H9 (cell line): Measurements from ENCODE around the gene DCAF15. TPM values are rescaled to one million over a fixed set of nuclear protein-coding genes. Genes with fewer than 3 reads are reported as not detected.
"Not testable (repeated sequence)": the region's sequence is repeated elsewhere in the genome, so short reads cannot be mapped to it uniquely, and the experiment has no call there.

Experiments
- DNase-seq: peaks from one replicate; pipeline ENCODE4 v3.0.0-alpha.2; 2017
- H2AFZ ChIP-seq: one replicate; pipeline ENCODE4 v1.6.1; 2013; ENCODE audit warnings: mild to moderate bottlenecking, low read length, control low read depth, moderate library complexity
- H2AK5ac ChIP-seq: 2 replicates; pipeline ENCODE4 v1.6.1; 2013; ENCODE audit warnings: low read length, control low read depth, mixed read lengths; ENCODE audit not compliant: insufficient read length
- H2BK120ac ChIP-seq: one replicate; pipeline ENCODE4 v1.6.1; 2013; ENCODE audit warnings: low read depth, mild to moderate bottlenecking, low read length, control low read depth, inconsistent platforms; ENCODE audit not compliant: poor library complexity, severe bottlenecking
- H2BK12ac ChIP-seq: 2 replicates; pipeline ENCODE4 v1.6.1; 2013; ENCODE audit warnings: low read length, control low read depth, mixed read lengths, low read depth; ENCODE audit not compliant: insufficient read length
- H2BK15ac ChIP-seq: 2 replicates; pipeline ENCODE4 v1.6.1; 2013; ENCODE audit warnings: low read depth, low read length, control low read depth
- H2BK20ac ChIP-seq: one replicate; pipeline ENCODE4 v1.6.1; 2013; ENCODE audit warnings: low read depth, mild to moderate bottlenecking, low read length, control low read depth, inconsistent platforms; ENCODE audit not compliant: poor library complexity, severe bottlenecking
- H2BK5ac ChIP-seq: 2 replicates; pipeline ENCODE4 v1.6.1; 2013; ENCODE audit warnings: low read length, control low read depth, mixed read lengths; ENCODE audit not compliant: insufficient read length
- H3K14ac ChIP-seq: 2 replicates; pipeline ENCODE4 v1.6.1; 2013; ENCODE audit warnings: low read length, control low read depth; ENCODE audit not compliant: insufficient read depth
- H3K18ac ChIP-seq: 2 replicates; pipeline ENCODE4 v1.6.1; 2013; ENCODE audit warnings: low read depth, mild to moderate bottlenecking, mixed read lengths, low read length, control low read depth; ENCODE audit not compliant: insufficient read length
- H3K23ac ChIP-seq: 2 replicates; pipeline ENCODE4 v1.6.1; 2013; ENCODE audit warnings: low read length, control low read depth, mixed read lengths, low read depth; ENCODE audit not compliant: insufficient read length
- H3K23me2 ChIP-seq: 2 replicates; pipeline ENCODE4 v1.6.1; 2013; ENCODE audit warnings: low read depth, mild to moderate bottlenecking, mixed read lengths, low read length, control low read depth; ENCODE audit not compliant: insufficient read length, poor library complexity, severe bottlenecking
- H3K27ac ChIP-seq: 2 replicates; pipeline ENCODE4 v1.5.1; 2013; ENCODE audit warnings: low read length, control low read depth, mixed read lengths, low read depth; ENCODE audit not compliant: insufficient read length
- H3K27me3 ChIP-seq: 2 replicates; pipeline ENCODE4 v1.6.1; 2013; ENCODE audit warnings: low read length, control low read depth, inconsistent platforms; ENCODE audit not compliant: insufficient read depth
- H3K4ac ChIP-seq: 2 replicates; pipeline ENCODE4 v1.6.1; 2013; ENCODE audit warnings: low read depth, mild to moderate bottlenecking, control low read depth, inconsistent platforms, low read length, moderate library complexity
- H3K4me1 ChIP-seq: 2 replicates; pipeline ENCODE4 v1.6.1; 2013; ENCODE audit warnings: low read length, control low read depth, inconsistent platforms; ENCODE audit not compliant: insufficient read depth
- H3K4me2 ChIP-seq: 2 replicates; pipeline ENCODE4 v1.6.1; 2013; ENCODE audit warnings: low read length, control low read depth, mixed read lengths; ENCODE audit not compliant: insufficient read length, insufficient read depth
- H3K56ac ChIP-seq: 2 replicates; pipeline ENCODE4 v1.6.1; 2013; ENCODE audit warnings: low read depth, mild to moderate bottlenecking, mixed read lengths, low read length, control low read depth; ENCODE audit not compliant: insufficient read length
- H3K79me1 ChIP-seq: 2 replicates; pipeline ENCODE4 v1.6.1; 2013; ENCODE audit warnings: low read depth, mild to moderate bottlenecking, moderate library complexity, low read length, control low read depth, inconsistent platforms; ENCODE audit not compliant: insufficient read depth, poor library complexity, severe bottlenecking
- H3K79me2 ChIP-seq: 2 replicates; pipeline ENCODE4 v1.6.1; 2013; ENCODE audit warnings: low read length, control low read depth, inconsistent platforms; ENCODE audit not compliant: insufficient read depth
- H3K9ac ChIP-seq: 2 replicates; pipeline ENCODE4 v1.6.1; 2013; ENCODE audit warnings: low read length, control low read depth, mixed read lengths; ENCODE audit not compliant: insufficient read length; ENCODE audit errors: extremely low read depth
- H3K9me3 ChIP-seq: one replicate; pipeline ENCODE4 v1.6.1; 2013; ENCODE audit warnings: low read depth, low read length, inconsistent platforms; ENCODE audit not compliant: control insufficient read depth
- H3T11ph ChIP-seq: one replicate; pipeline ENCODE4 v1.6.1; 2013; ENCODE audit warnings: mild to moderate bottlenecking, low read length, control low read depth, inconsistent platforms
- H4K20me1 ChIP-seq: one replicate; pipeline ENCODE4 v1.6.1; 2013; ENCODE audit not compliant: control insufficient read depth, insufficient read length, insufficient read depth
- H4K5ac ChIP-seq: 2 replicates; pipeline ENCODE4 v1.6.1; 2013; ENCODE audit warnings: low read depth, mild to moderate bottlenecking, mixed read lengths, low read length, control low read depth; ENCODE audit not compliant: insufficient read length
- H4K8ac ChIP-seq: replicated peaks from 2 replicates; pipeline ENCODE4 v1.6.1; 2013; ENCODE audit warnings: low read length, control low read depth, mixed read lengths, low read depth; ENCODE audit not compliant: insufficient read length
- H4K91ac ChIP-seq: 2 replicates; pipeline ENCODE4 v1.6.1; 2013; ENCODE audit warnings: low read depth, mild to moderate bottlenecking, moderate library complexity, mixed read lengths, low read length, control low read depth; ENCODE audit not compliant: insufficient read length
- H3K27ac Mint-ChIP-seq, 3 experiments: 2 replicates in 2 of 3; 3 replicates in 1 of 3; pipeline ENCODE4 v1.8.0; 2020 to 2021; ENCODE audit warnings: mixed read lengths in 3 of 3, mild to moderate bottlenecking in 1 of 3, moderate library complexity in 1 of 3
- H3K27me3 Mint-ChIP-seq: 2 replicates; pipeline ENCODE4 v1.8.0; 2021; ENCODE audit warnings: low read depth, mild to moderate bottlenecking, moderate library complexity, mixed read lengths
- H3K36me3 Mint-ChIP-seq, 3 experiments: 2 replicates in 2 of 3; 3 replicates in 1 of 3; pipeline ENCODE4 v1.8.0; 2020 to 2021; ENCODE audit warnings: low read depth in 3 of 3, mixed read lengths in 3 of 3; ENCODE audit not compliant: insufficient read depth in 1 of 3
- H3K4me1 Mint-ChIP-seq, 2 experiments: 2 replicates each; pipeline ENCODE4 v1.8.0; 2020; ENCODE audit warnings: mixed read lengths in 2 of 2
- H3K4me3 Mint-ChIP-seq, 2 experiments: 2 replicates in 1 of 2; 3 replicates in 1 of 2; pipeline ENCODE4 v1.8.0; 2020 to 2021; ENCODE audit warnings: mild to moderate bottlenecking in 2 of 2, mixed read lengths in 2 of 2, moderate library complexity in 1 of 2
- H3K9me3 Mint-ChIP-seq, 2 experiments: 2 replicates in 1 of 2; 3 replicates in 1 of 2; pipeline ENCODE4 v1.8.0; 2020; ENCODE audit warnings: mild to moderate bottlenecking in 2 of 2, mixed read lengths in 2 of 2, moderate library complexity in 1 of 2
- CTCF ChIP-seq: fragments of 200-600 bp; sonication (generic); conservative IDR thresholded peaks from 3 replicates; pipeline ENCODE4 v1.8.0; 2021; ENCODE audit warnings: antibody characterized with exemption, mild to moderate bottlenecking
- WGBS: extraction: QIAGEN DNeasy Blood & Tissue Kit; methylation state at CpG from one replicate; pipeline ENCODE4 v1.1.7; 2013; ENCODE audit warnings: missing lambda C conversion rate, low lambda C conversion rate, mixed read lengths; ENCODE audit not compliant: insufficient read length; ENCODE audit errors: extremely low coverage; 5-methylcytosine and 5-hydroxymethylcytosine counted together
- total RNA-seq: library from RNA; stranded (reverse); gene quantifications from 2 replicates; pipeline ENCODE4 v1.2.1, GENCODE V29; 2021

DCAF15 gene
- total RNA-seq, 1 experiment from 2014 or later: 82.5 TPM

GRCh38 chr19:13969897-13970296 is 17.6 kb downstream of the DCAF15 start:
- H3K23me2 ChIP-seq: no peaks in the 10 kb centered on the region
- H3K4ac ChIP-seq: no peak overlapping the region
- H2AK5ac ChIP-seq: no peak overlapping the region
- H3K23ac ChIP-seq: no peak overlapping the region
- no peak overlapping the region for H3K56ac ChIP-seq
- no peak overlapping the region for H2BK20ac ChIP-seq
- no peak overlapping the region for H4K8ac ChIP-seq
- H3K4me2 ChIP-seq: no peak overlapping the region
- no peak overlapping the region for H4K91ac ChIP-seq
- no peak overlapping the region for H3T11ph ChIP-seq
- no peaks in the 10 kb centered on the region for H3K9me3 Mint-ChIP-seq
- no peaks in the 10 kb centered on the region for H3K4me1 ChIP-seq
- DNase-seq: no peak
- no peaks in the 10 kb centered on the region for H3K9me3 ChIP-seq
- no peak overlapping the region for H3K27ac ChIP-seq
- H2BK15ac ChIP-seq: no peak overlapping the region
- H3K9ac ChIP-seq: no peak overlapping the region
- no peaks in the 10 kb centered on the region for H4K20me1 ChIP-seq
- H3K27me3 Mint-ChIP-seq: no peaks in the 10 kb centered on the region
- H2AFZ ChIP-seq: no peak overlapping the region
- H2BK5ac ChIP-seq: no peak overlapping the region
- H4K5ac ChIP-seq: no peak overlapping the region
- H3K14ac ChIP-seq: no peak overlapping the region; the same call in 1 of the 2 replicates
- H3K27ac Mint-ChIP-seq: no peak overlapping the region; a peak in 1 of 7 replicates
- H2BK120ac ChIP-seq: no peak overlapping the region
- no CpG with 5 or more reads among the region's 18 CpGs for WGBS
- no peak overlapping the region for H3K18ac ChIP-seq
- no peak for TF ChIP-seq CTCF
- H3K79me1 ChIP-seq: no peaks in the 10 kb centered on the region
- H3K4me1 Mint-ChIP-seq: peaks cover 8 to 9% of the 10 kb centered on the region in 2 experiments
- no peaks in the 10 kb centered on the region for H3K79me2 ChIP-seq
- H2BK12ac ChIP-seq: no peak overlapping the region
- no peak overlapping the region for H3K4me3 Mint-ChIP-seq
- peaks cover 14 to 51% (median 23%) of the 10 kb centered on the region in 3 experiments; a peak in 6 of 7 replicates for H3K36me3 Mint-ChIP-seq
- no peaks in the 10 kb centered on the region for H3K27me3 ChIP-seq

- not testable (repeated sequence) for H4K91ac ChIP-seq, H4K8ac ChIP-seq, H2BK20ac ChIP-seq, H2BK120ac ChIP-seq, DNase-seq, H3K4me3 Mint-ChIP-seq, H2BK12ac ChIP-seq, H2BK5ac ChIP-seq, H3K23ac ChIP-seq, H4K20me1 ChIP-seq, H3K9me3 ChIP-seq, H3K27ac Mint-ChIP-seq, H4K5ac ChIP-seq, H3K4me2 ChIP-seq, H3K9ac ChIP-seq, H3K4me1 Mint-ChIP-seq, H3K23me2 ChIP-seq, H3K27ac ChIP-seq, H3T11ph ChIP-seq, H3K18ac ChIP-seq, H3K27me3 Mint-ChIP-seq, H3K14ac ChIP-seq, H2AK5ac ChIP-seq, H2BK15ac ChIP-seq, H2AFZ ChIP-seq, H3K9me3 Mint-ChIP-seq, H3K79me2 ChIP-seq, H3K27me3 ChIP-seq, H3K56ac ChIP-seq, H3K4me1 ChIP-seq, H3K4ac ChIP-seq, H3K79me1 ChIP-seq
- peaks cover 14 to 62% (median 24%) of the 10 kb centered on the region in 3 experiments for H3K36me3 Mint-ChIP-seq
- no CpG with 5 or more reads among the region's 15 CpGs for WGBS
Observed at GRCh38 chr19:13971868-13972267, 19.6 kb downstream of the DCAF15 start.
